GM23248 (cell line): ENCODE data around the gene MAGEF1.

Experiments
- EZH2 ChIP-seq: fragments of 200-600 bp; sonication (generic); IDR thresholded peaks from 2 replicates; pipeline ENCODE4 v1.6.1; 2018; ENCODE audit warnings: antibody characterized with exemption, mild to moderate bottlenecking; ENCODE audit not compliant: insufficient read depth, poor library complexity, severe bottlenecking
- EZH2phosphoT487 ChIP-seq: fragments of 200-600 bp; sonication (generic); IDR thresholded peaks from 2 replicates; pipeline ENCODE4 v1.6.1; 2018; ENCODE audit warnings: antibody characterized with exemption, moderate library complexity, mild to moderate bottlenecking, low read depth; ENCODE audit not compliant: insufficient read depth

- TF ChIP-seq EZH2phosphoT487 (no peak), EZH2 (no peak)
These were observed 49.4 kb upstream of the MAGEF1 start for GRCh38 chr3:184761075-184761841.
